Peyer's patch (tissue), 4 donors: ENCODE data around the gene UGT2B28. TPM values are rescaled to one million over a fixed set of nuclear protein-coding genes. Genes with fewer than 3 reads are reported as not detected.
"Not testable (repeated sequence)": the region's sequence is repeated elsewhere in the genome, so short reads cannot be mapped to it uniquely, and the experiment has no call there.

Source experiments
- DNase-seq, 3 donors: peaks; one replicate each; pipeline ENCODE4 v3.0.0-alpha.2; 2017 to 2019
- H3K27ac ChIP-seq, 4 donors: fragments of 200-600 bp; sonication (generic); one replicate each; pipeline ENCODE4 v1.5.1; 2016 to 2019
- H3K27me3 ChIP-seq, 2 donors: fragments of 200-600 bp; sonication (generic); one replicate each; pipeline ENCODE4 v1.5.1; 2019
- H3K36me3 ChIP-seq, 3 donors: fragments of 200-600 bp; sonication (generic); one replicate each; pipeline ENCODE4 v1.5.1; 2016 to 2019
- H3K4me1 ChIP-seq, 4 donors: fragments of 200-600 bp; sonication (generic); one replicate each; pipeline ENCODE4 v1.5.1; 2016 to 2019
- H3K4me3 ChIP-seq, 4 donors: fragments of 200-600 bp; sonication (generic); 1 replicate in 3 of 4; 2 replicates in 1 of 4; pipeline ENCODE4 v1.5.1; 2016 to 2019; ENCODE audit warnings: mild to moderate bottlenecking in 1 of 4
- H3K9me3 ChIP-seq, 4 donors: fragments of 200-600 bp; sonication (generic); one replicate each; pipeline ENCODE4 v1.5.1; 2016 to 2019; ENCODE audit warnings: mild to moderate bottlenecking in 1 of 4
- CTCF ChIP-seq, 6 experiments: fragments of 450-650 bp in 4 of 6; fragments of 200-600 bp in 2 of 6; sonication (generic) in 1 of 6; IDR thresholded peaks; one replicate each; pipeline ENCODE4 v1.5.1; 2017 to 2019; ENCODE audit warnings: antibody characterized with exemption in 6 of 6, mild to moderate bottlenecking in 3 of 6, moderate library complexity in 1 of 6
- POLR2A ChIP-seq, 2 donors: fragments of 450-650 bp; IDR thresholded peaks; one replicate each; pipeline ENCODE4 v1.5.1; 2017; ENCODE audit warnings: antibody characterized with exemption in 2 of 2, mild to moderate bottlenecking in 2 of 2, moderate library complexity in 2 of 2
- total RNA-seq, 4 donors: library from RNA; depleted of rRNA; stranded (reverse); fragments of >200 nt; gene quantifications; one replicate each; pipeline ENCODE4 v1.1.0, GENCODE V29; 2016

Gene UGT2B28
- total RNA-seq, 4 donors from 2014 or later, result not detected

DNA sequence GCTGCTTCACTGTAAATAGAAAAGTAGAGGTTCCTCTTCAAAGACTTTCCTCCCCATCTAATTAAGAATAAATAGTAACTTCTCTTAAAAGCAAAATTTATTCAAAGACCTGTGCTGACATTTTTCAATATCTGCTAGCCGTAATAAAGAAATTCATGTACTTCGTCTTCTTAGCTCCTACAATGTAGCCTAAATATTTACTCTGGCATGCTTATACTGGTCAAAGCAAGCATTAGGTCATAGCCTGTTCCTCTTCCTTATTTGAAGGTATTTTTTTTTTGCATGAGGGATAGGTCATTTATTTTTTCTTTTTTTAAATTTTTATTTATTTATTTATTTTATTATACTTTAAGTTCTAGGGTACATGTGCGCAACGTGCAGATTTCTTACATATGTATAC is 30.0 kb downstream of the UGT2B28 start:
- H3K4me1 ChIP-seq, H3K27ac ChIP-seq, H3K4me3 ChIP-seq, H3K27me3 ChIP-seq, H3K36me3 ChIP-seq, H3K9me3 ChIP-seq, DNase-seq: not testable (repeated sequence)

DNA sequence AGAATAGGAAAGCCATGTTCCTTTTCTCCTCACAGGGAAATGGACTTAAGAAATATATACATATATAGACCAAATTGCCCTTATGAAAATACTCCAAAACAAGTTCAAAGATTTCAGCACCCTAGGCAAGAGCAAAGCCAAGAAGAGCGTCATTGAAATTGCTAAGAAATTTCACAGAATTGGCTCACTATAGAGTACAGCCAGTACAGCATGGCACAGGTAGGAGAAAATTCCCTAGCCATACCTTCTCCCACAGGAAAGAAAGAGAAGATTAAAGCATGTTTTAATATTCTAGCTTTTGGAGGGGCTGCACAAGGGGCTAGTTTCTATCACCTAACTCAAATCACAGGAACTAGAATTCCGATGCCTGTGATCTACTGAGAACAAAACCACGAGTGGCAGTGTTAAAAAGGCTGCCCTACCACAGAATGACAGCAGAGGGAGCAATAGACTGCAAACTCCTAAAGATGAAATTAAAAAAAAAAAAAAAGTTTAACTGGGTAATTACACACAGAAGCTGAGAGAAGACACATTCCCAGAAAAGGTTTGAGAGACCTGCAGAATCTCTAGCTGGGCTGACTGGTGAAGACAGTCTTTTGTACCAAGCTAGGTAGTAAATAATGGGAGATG is 37.5 kb downstream of the UGT2B28 start:
- H3K27me3 ChIP-seq, H3K4me3 ChIP-seq, H3K36me3 ChIP-seq, H3K9me3 ChIP-seq, H3K27ac ChIP-seq, H3K4me1 ChIP-seq: not testable (repeated sequence)
- TF ChIP-seq CTCF (IDR thresholded peaks at IDR 0.05), result peak in 4 of 6 experiments; percentile 19 to 62 (median 48)
- peak in 1 of 3 donors; percentile 61 for DNase-seq

DNA sequence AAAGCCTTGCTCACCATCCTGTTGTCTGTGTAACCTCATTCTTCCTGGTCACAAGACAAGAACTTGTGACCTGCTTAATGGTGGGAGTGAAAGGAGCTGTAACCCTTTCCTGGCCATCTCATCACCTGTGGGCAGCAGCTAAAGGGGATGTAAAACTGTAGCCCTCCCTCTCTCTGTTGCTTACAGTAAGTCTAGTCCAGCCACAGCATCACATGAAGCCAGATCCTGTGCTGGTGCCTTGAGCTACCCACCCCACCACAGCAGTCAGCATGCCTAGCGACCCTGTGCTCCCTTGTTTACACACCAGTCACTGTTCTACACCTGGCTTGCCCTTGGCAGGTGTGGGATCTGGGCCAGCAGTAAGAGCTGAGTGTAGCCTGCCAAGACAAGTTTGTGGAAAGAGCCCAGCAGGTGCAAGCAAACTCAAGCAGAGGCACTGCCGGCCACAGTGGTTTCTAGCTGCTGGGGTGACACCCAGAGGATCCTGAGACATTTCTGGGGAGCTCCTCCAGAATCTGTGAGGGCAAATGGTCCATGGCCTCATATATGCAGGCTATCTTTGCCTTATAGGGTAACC is 41.0 kb downstream of the UGT2B28 start:
- H3K27ac ChIP-seq, result no peak overlapping the region
- no peak for DNase-seq
- no peaks in the 10 kb centered on the region for H3K4me1 ChIP-seq
- no peaks in the 10 kb centered on the region for H3K27me3 ChIP-seq
- no peak overlapping the region for H3K4me3 ChIP-seq
- H3K9me3 ChIP-seq, result no peaks in the 10 kb centered on the region
- no peaks in the 10 kb centered on the region for H3K36me3 ChIP-seq
- TF ChIP-seq POLR2A (IDR thresholded peaks at IDR 0.05) (no peak), CTCF (IDR thresholded peaks at IDR 0.05) (no peak)

GRCh38 chr4:69322055-69322454 is 41.8 kb downstream of the UGT2B28 start:
- H3K27me3 ChIP-seq, result no peaks in the 10 kb centered on the region
- DNase-seq, result no peak
- H3K4me1 ChIP-seq, result no peaks in the 10 kb centered on the region
- no peak for TF ChIP-seq POLR2A (IDR thresholded peaks at IDR 0.05)
- no peak for TF ChIP-seq CTCF (IDR thresholded peaks at IDR 0.05)
- H3K27ac ChIP-seq, result no peak overlapping the region
- H3K9me3 ChIP-seq, result no peaks in the 10 kb centered on the region
- no peaks in the 10 kb centered on the region for H3K36me3 ChIP-seq
- no peak overlapping the region for H3K4me3 ChIP-seq

DNA sequence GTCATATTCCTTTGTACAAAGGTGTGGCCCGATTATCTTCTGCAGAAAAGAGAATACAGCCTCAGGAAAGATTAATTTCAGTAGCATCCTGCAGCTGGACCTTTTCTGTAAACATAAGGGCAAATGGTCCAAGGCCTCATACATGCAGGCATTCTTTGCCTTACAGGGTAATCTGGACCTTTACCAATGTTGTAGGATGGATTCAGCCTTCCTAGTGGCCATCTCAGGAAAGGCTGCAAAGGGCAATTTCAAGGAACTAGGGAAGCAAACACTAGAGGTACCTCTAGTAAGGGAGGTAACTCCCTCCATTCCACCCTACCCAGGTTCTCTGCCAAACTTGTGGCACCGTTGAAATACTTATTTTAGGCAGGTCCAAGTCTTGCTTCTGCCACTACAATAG is 43.0 kb downstream of the UGT2B28 start:
- Histone ChIP-seq H3K27me3 (no peaks in the 10 kb centered on the region), H3K9me3 (no peaks in the 10 kb centered on the region), H3K27ac (no peak overlapping the region), H3K4me1 (no peaks in the 10 kb centered on the region), H3K4me3 (no peak overlapping the region), H3K36me3 (no peaks in the 10 kb centered on the region)
- DNase-seq, result no peak
- TF ChIP-seq POLR2A (IDR thresholded peaks at IDR 0.05) (no peak), CTCF (IDR thresholded peaks at IDR 0.05) (no peak)

- Histone ChIP-seq H3K36me3 (no peaks in the 10 kb centered on the region), H3K27me3 (no peaks in the 10 kb centered on the region), H3K4me3 (no peak overlapping the region), H3K4me1 (no peaks in the 10 kb centered on the region), H3K27ac (no peak overlapping the region), H3K9me3 (no peaks in the 10 kb centered on the region)
- no peak for DNase-seq
- TF ChIP-seq POLR2A (IDR thresholded peaks at IDR 0.05), result no peak
- TF ChIP-seq CTCF (IDR thresholded peaks at IDR 0.05), result no peak
Observed at GRCh38 chr4:69330345-69331047, 50.2 kb downstream of the UGT2B28 start.

DNA sequence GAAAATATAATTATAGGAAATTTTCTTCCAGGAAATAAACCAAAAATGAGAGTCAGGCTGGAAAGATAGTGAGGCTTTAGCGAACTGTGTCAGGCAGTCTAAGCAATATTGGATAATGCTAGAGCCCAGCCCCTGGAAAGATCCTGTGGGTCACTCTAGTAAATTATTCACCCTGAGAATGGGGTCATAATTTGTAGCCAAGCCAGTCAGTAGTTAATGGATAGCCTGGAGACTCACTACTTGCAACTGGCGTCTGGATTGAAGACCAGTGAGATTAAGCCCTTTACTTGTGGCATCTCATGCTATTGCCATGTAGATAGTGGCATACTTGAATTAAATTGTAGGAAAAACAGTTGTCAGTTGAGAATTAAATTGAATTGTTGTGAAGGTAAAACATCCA is 51.0 kb downstream of the UGT2B28 start:
- not testable (repeated sequence) for H3K27me3 ChIP-seq, DNase-seq, H3K4me1 ChIP-seq, H3K4me3 ChIP-seq, H3K27ac ChIP-seq, H3K9me3 ChIP-seq, H3K36me3 ChIP-seq

DNA sequence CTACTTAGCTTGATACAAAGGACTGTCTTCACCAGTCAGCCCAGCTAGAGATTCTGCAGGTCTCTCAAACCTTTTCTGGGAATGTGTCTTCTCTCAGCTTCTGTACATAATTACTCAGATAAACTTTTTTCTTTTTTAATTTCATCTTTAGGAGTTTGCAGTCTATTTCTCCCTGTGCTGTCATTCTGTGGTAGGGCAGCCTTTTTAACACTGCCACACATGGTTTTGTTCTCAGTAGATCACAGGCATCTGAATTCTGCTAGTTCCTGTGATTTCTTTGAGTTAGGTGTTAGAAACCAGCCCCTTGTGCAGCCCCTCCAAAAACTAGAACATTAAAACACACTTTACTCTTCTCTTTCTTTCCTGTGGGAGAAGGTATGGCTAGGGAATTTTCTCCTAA is 55.2 kb downstream of the UGT2B28 start:
- not testable (repeated sequence) for H3K4me1 ChIP-seq, DNase-seq, H3K27ac ChIP-seq, H3K27me3 ChIP-seq, H3K36me3 ChIP-seq, H3K4me3 ChIP-seq, H3K9me3 ChIP-seq

DNA sequence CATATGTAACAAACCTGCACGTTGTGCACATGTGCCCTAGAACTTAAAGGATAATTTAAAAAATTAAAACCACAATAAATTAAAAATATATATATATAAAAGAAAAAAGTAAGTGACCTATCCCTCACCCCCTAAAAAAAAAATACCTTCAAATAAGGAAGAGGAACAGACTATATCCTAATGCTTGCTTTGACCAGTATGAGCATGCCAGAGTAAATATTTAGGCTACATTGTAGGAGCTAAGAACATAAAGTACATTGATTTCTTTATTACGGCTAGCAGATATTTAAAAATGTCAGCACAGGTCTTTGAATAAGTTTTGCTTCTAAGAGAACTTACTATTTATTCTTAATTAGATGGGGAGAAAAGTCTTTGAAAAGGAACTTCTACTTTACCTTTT is 62.8 kb downstream of the UGT2B28 start:
- DNase-seq, H3K4me3 ChIP-seq, H3K9me3 ChIP-seq, H3K36me3 ChIP-seq, H3K27ac ChIP-seq, H3K27me3 ChIP-seq, H3K4me1 ChIP-seq: not testable (repeated sequence)
